Measurements from ENCODE around the gene PI4KB. TPM values are rescaled to one million over a fixed set of nuclear protein-coding genes. Genes with fewer than 3 reads are reported as not detected.

Gene PI4KB
- total and polyA plus RNA-seq, 2 of the 4 experiments (the other 2 are of a cell fraction): 82.4 to 94.5 TPM

GRCh38 chr1:151370211-151370911 lies 43.1 kb upstream of the PI4KB start:
- intact Hi-C loops (cut with micrococcal nuclease): no loop called here
- ChIA-PET POLR2A (ENCODE audit: unreplicated experiment) (no interaction called here), CTCF (interaction anchor here (0.7 to 1.1 kb wide), 2 partner anchors 12 to 30 kb away, joined by 3 to 4 read pairs; no protein-coding TSS in a partner anchor)
- no peak for ATAC-seq (ENCODE audit: low read depth)
- Histone ChIP-seq H4K5ac (ENCODE audit: low read depth, low read length) (no peak overlapping the region), H3K4ac (ENCODE audit: low read depth, low read length) (no peak overlapping the region), H3K27me3 (ENCODE audit: control insufficient read depth, insufficient read depth, low read length) (no peaks in the 10 kb centered on the region), H3K9me3 (ENCODE audit: control insufficient read depth, insufficient read depth, low read length) (no peaks in the 10 kb centered on the region), H2AFZ (replicated peaks; ENCODE audit: low read length, poor library complexity) (peak overlapping the region; percentile 14), H3K4me3 (ENCODE audit: insufficient read depth, low read depth, low read length) (no peak overlapping the region), H3K4me1 (ENCODE audit: control insufficient read depth, insufficient read depth, low read length) (peaks cover 14% of the 10 kb centered on the region), H3K18ac (ENCODE audit: low read depth, low read length) (no peak overlapping the region), H2AK9ac (replicated peaks; ENCODE audit: low read depth, low read length, poor library complexity) (peak overlapping the region; percentile 30), H3K56ac (ENCODE audit: extremely low read depth, insufficient read depth, low read length) (no peak overlapping the region), H4K8ac (ENCODE audit: low read depth in 2 of 2, low read length in 2 of 2) (no peak overlapping the region), H2BK5ac (ENCODE audit: low read depth, low read length, poor library complexity, severe bottlenecking) (no peak overlapping the region), H3K14ac (replicated peaks; ENCODE audit: low read depth, low read length) (no peak overlapping the region), H3K36me3 (ENCODE audit: control insufficient read depth, insufficient read depth, low read length) (peaks cover 21% of the 10 kb centered on the region), H3K9me1 (ENCODE audit: insufficient read depth, low read length) (peaks cover 9% of the 10 kb centered on the region), H3K79me1 (ENCODE audit: low read depth in 1 of 2, low read length in 2 of 2) (peaks cover 0 to 10% of the 10 kb centered on the region in 2 experiments; a peak in 1 of 4 replicates), H4K91ac (ENCODE audit: insufficient read depth, low read depth, low read length) (no peak overlapping the region), H3K9ac (ENCODE audit: low read depth, low read length) (no peak overlapping the region; the same call in 1 of the 2 replicates), H2BK20ac (ENCODE audit: low read depth, low read length) (no peak overlapping the region), H2BK15ac (ENCODE audit: low read depth, low read length) (no peak overlapping the region), H2BK120ac (ENCODE audit: low read depth, low read length) (no peak overlapping the region), H4K20me1 (ENCODE audit: insufficient read depth, low read length) (no peaks in the 10 kb centered on the region), H3K4me2 (ENCODE audit: low read depth, low read length) (no peak overlapping the region), H2AK5ac (ENCODE audit: low read depth, low read length) (no peak overlapping the region), H3K27ac (ENCODE audit: insufficient read depth, low read length) (no peak overlapping the region), H3K23ac (ENCODE audit: low read depth, low read length) (no peak overlapping the region)
- dilution Hi-C loops (cut with HindIII; ENCODE audit: low sequenced_read_pairs, unreplicated experiment): no loop called here
- TF ChIP-seq MAFK (IDR thresholded peaks at IDR 0.05; ENCODE audit: low read depth, low read length): no peak
- TF ChIP-seq BHLHE40 (IDR thresholded peaks at IDR 0.05; ENCODE audit: low read depth, low read length): no peak
- no peak for TF ChIP-seq FOS (IDR thresholded peaks at IDR 0.05; ENCODE audit: low read depth, low read length)
- no peak for TF ChIP-seq CEBPB (IDR thresholded peaks at IDR 0.05; ENCODE audit: low read depth, low read length)
- TF ChIP-seq RCOR1 (IDR thresholded peaks at IDR 0.05; ENCODE audit: insufficient replicate concordance, low read length): no peak
- TF ChIP-seq RAD21 (IDR thresholded peaks at IDR 0.05; ENCODE audit: low read length): no peak
- no peak for TF ChIP-seq SMC3 (IDR thresholded peaks at IDR 0.05; ENCODE audit: low read depth, low read length)
- no peak for TF ChIP-seq MAZ (IDR thresholded peaks at IDR 0.05; ENCODE audit: borderline replicate concordance, low read depth, low read length)
- no peak for TF ChIP-seq ELK1 (IDR thresholded peaks at IDR 0.05; ENCODE audit: borderline replicate concordance, low read depth, low read length)
- TF ChIP-seq MXI1 (IDR thresholded peaks at IDR 0.05; ENCODE audit: borderline replicate concordance, low read depth, low read length): no peak
- TF ChIP-seq CHD1 (IDR thresholded peaks at IDR 0.05; ENCODE audit: low read depth, low read length): no peak
- TF ChIP-seq POLR2A (IDR thresholded peaks at IDR 0.05; ENCODE audit: low read depth, low read length): no peak
- no peak for TF ChIP-seq CTCF (conservative IDR thresholded peaks at IDR 0.05; ENCODE audit: low read depth, low read length)
- TF ChIP-seq NFE2L2 (IDR thresholded peaks at IDR 0.05; ENCODE audit: low read depth, low read length): no peak
- BruUV-seq (replicated peaks): no TSS peak
- DNase-seq: no peak
- in situ Hi-C loops (cut with MboI; ENCODE audit: low sequenced_read_pairs): no loop called here
- WGBS, 2 experiments (ENCODE audit: extremely low coverage in 2 of 2, insufficient read length in 1 of 2): no CpG with 5 or more reads among the region's 6 CpGs

Data from IMR-90 (cell line).